ENCODE results near the gene NTHL1.

Gene NTHL1

GRCh38 chr16:2062801-2063200 is 15.2 kb upstream of the NTHL1 start:
- DNase-seq: no peak

GRCh38 chr16:2061526-2061925 is 13.9 kb upstream of the NTHL1 start:
- DNase-seq: no peak

- no peak for DNase-seq
Measured at GRCh38 chr16:2061023-2061422, 13.4 kb upstream of the NTHL1 start.

GRCh38 chr16:2060346-2060745 is 12.7 kb upstream of the NTHL1 start:
- DNase-seq: no peak

GRCh38 chr16:2058872-2059271 is 11.2 kb upstream of the NTHL1 start:
- peak; percentile 60 for DNase-seq

- DNase-seq: no peak
Measured at GRCh38 chr16:2058420-2058819, 10.8 kb upstream of the NTHL1 start.

GRCh38 chr16:2057438-2057837 is 9.8 kb upstream of the NTHL1 start:
- no peak for DNase-seq

- no peak for DNase-seq
Measured at GRCh38 chr16:2056681-2057407, 9.2 kb upstream of the NTHL1 start.

GRCh38 chr16:2056077-2056476 is 8.4 kb upstream of the NTHL1 start:
- no peak for DNase-seq

- DNase-seq: no peak
Measured at GRCh38 chr16:2054543-2055245, 7.1 kb upstream of the NTHL1 start.

GRCh38 chr16:2053897-2054296 is 6.3 kb upstream of the NTHL1 start:
- no peak for DNase-seq

GRCh38 chr16:2053211-2053610 is 5.6 kb upstream of the NTHL1 start:
- DNase-seq: no peak

GRCh38 chr16:2048116-2048543 is 496 bp upstream of the NTHL1 start:
- DNase-seq: no peak

- peak; percentile 24 for DNase-seq
Measured at GRCh38 chr16:2046893-2047329, 723 bp downstream of the NTHL1 start.

- no peak for DNase-seq
Measured at GRCh38 chr16:2045965-2046892, 1.4 kb downstream of the NTHL1 start.

- DNase-seq: no peak
Measured at GRCh38 chr16:2044541-2044940, 3.1 kb downstream of the NTHL1 start.

GRCh38 chr16:2043667-2044451 is 3.8 kb downstream of the NTHL1 start:
- DNase-seq: no peak

- no peak for DNase-seq
Measured at GRCh38 chr16:2042986-2043666, 4.5 kb downstream of the NTHL1 start.

GRCh38 chr16:2042171-2042985 is 5.3 kb downstream of the NTHL1 start:
- no peak for DNase-seq

- DNase-seq: no peak
Measured at GRCh38 chr16:2040787-2041522, 6.7 kb downstream of the NTHL1 start.
